SW480 (cell line): ENCODE measurements around the gene OXGR1.

Experiments used
- DNase-seq: peaks from one replicate; pipeline ENCODE4 v3.0.0-alpha.2; 2016; ENCODE audit warnings: low spot score

OXGR1 gene

GRCh38 chr13:96963786-96964475, 30.3 kb downstream of the OXGR1 start:
- DNase-seq = peak; percentile 5

DNA sequence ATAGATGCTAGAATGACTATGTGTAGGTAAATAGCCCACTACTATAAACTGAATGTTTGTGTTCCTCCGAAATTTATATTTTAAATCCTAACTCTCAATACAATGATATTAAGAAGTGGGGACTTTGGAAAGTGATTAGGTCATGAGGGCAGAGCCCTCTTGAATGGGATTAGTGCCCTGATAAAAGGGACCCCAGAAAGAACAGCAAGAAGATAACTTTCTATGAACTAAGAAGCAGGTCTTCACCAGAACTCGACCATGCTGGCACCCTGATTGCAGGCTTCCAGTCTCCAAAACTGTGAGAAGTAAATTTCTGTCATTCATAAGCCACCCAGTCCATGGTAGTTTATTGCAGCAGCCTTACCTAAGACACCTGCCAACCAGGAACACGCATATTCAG, 33.9 kb downstream of the OXGR1 start:
- no peak for DNase-seq

GRCh38 chr13:96958286-96958891, 35.9 kb downstream of the OXGR1 start:
- DNase-seq = peak; percentile 53

DNA sequence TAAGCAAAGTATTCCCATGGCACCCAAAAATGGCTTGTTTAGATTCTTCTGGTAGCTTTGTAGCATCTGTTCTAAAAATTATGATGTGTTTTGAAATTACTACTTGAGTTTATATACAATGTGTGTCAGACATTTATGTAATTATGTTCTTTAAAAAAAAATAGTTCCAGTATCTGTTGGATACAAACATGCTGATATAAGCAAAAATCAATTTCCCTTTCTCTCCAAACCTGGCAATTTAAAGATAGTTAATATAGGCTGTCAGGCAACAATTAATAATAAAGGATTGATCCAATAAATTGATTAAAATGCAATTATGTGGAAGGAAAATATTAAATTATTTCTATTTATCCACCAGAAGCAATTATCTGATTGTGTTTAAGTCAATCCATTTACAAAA, 41.7 kb downstream of the OXGR1 start:
- no peak for DNase-seq

DNA sequence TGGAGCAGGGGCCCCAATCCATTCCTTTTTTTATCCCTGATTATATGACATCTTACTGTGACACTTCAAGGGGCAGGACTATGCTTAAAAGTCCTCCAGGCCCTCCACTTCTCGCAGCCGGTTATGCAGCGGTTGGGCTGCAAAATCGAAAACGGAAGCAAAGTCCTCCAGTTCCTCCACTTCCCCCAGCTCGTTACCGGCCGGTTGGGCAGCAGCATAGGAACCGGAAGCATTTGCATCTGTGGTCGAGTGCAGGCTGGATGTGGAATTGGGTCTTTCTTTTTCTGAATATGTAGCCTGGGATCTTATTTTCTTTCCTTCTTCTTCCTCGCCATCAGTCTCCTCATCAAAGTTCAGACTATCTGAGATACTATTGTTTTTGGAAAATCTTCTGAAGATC, 46.1 kb downstream of the OXGR1 start:
- no peak for DNase-seq

DNA sequence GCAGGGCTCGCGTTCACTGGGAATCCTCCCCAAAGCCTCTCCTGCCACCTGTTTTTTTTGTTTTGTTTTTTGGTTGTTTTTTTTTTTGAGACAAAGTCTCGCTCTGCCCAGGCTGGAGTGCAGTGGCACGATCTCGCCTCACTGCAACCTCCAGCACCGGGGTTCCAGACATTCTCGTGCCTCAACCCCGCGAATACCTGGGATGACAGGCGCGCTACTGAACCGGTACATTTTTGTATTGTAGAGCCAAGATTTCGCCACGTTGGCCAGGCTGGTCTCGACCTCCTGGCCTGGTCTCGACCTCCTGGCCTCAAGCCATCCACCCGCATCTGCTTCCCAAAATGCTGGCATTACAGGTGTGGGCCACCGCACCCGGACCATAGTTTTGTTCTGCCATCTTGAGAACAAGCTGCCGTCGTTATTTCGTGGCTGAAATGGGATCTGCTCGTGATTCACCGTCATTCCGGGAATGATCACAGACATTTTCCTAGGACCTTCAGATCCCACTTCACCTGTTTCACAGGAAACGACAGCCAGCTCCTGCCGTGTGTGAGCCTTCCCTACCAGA, 46.8 kb downstream of the OXGR1 start:
- no peak for DNase-seq

GRCh38 chr13:96946709-96947311, 47.5 kb downstream of the OXGR1 start:
- peak; percentile 88 for DNase-seq

DNA sequence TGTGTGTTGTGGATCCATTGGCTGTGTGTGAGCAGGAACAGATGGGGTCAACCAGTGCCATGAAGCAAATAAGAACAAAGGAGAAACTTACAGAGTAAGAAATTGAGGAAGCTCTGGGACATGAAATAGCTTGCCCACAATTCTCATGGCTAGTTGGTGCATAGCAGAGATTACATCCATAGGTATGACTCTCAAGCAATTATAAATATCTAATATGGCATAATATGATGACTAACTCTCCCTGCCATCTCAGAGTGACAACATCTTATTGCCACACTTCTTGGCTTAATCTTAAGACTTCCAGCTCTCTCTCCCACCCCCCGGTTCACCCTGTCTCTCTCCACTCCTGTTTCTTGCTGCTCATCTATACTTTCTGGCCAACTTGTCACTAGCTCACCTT, 53.3 kb downstream of the OXGR1 start:
- no peak for DNase-seq

- no peak for DNase-seq
These were observed 58.4 kb downstream of the OXGR1 start for GRCh38 chr13:96935901-96936300.
